ENCODE measurements around the gene TMTC4.
"Not testable (repeated sequence)": the region's sequence is repeated elsewhere in the genome, so short reads cannot be mapped to it uniquely, and the experiment has no call there.

The TMTC4 gene

GRCh38 chr13:100620792-100621191, 53.8 kb downstream of the TMTC4 start:
- DNase-seq, result no peak

- DNase-seq, result no peak
These were observed 54.7 kb downstream of the TMTC4 start for GRCh38 chr13:100619940-100620339.

GRCh38 chr13:100618897-100619296, 55.7 kb downstream of the TMTC4 start:
- not testable (repeated sequence) for DNase-seq

GRCh38 chr13:100613031-100613430, 61.6 kb downstream of the TMTC4 start:
- DNase-seq, result no peak

GRCh38 chr13:100611678-100612492, 62.7 kb downstream of the TMTC4 start:
- no peak for DNase-seq

GRCh38 chr13:100610391-100611347, 63.9 kb downstream of the TMTC4 start:
- DNase-seq, result no peak

GRCh38 chr13:100608906-100609305, 65.7 kb downstream of the TMTC4 start:
- no peak for DNase-seq

GRCh38 chr13:100608489-100608888, 66.1 kb downstream of the TMTC4 start:
- no peak for DNase-seq

- no peak for DNase-seq
These were observed 69.5 kb downstream of the TMTC4 start for GRCh38 chr13:100604918-100605710.

- DNase-seq, result no peak
These were observed 72.0 kb downstream of the TMTC4 start for GRCh38 chr13:100602493-100603111.

- no peak for DNase-seq
These were observed 72.9 kb downstream of the TMTC4 start for GRCh38 chr13:100601716-100602115.

- DNase-seq, result no peak
These were observed 73.7 kb downstream of the TMTC4 start for GRCh38 chr13:100600915-100601314.

- no peak for DNase-seq
These were observed 74.1 kb downstream of the TMTC4 start for GRCh38 chr13:100600461-100600860.

- DNase-seq, result no peak
These were observed 77.3 kb downstream of the TMTC4 start for GRCh38 chr13:100597253-100597652.

GRCh38 chr13:100596516-100596915, 78.1 kb downstream of the TMTC4 start:
- no peak for DNase-seq

GRCh38 chr13:100594731-100595130, 79.9 kb downstream of the TMTC4 start:
- DNase-seq, result no peak

GRCh38 chr13:100594255-100594654, 80.3 kb downstream of the TMTC4 start:
- no peak for DNase-seq

GRCh38 chr13:100589178-100589725, 85.3 kb downstream of the TMTC4 start:
- no peak for DNase-seq

GRCh38 chr13:100588331-100589177, 86.0 kb downstream of the TMTC4 start, which contains the start of gene GGACT:
TSS of gene GGACT (minus strand) at chr13:100588789. CDS start at chr13:100532591, 56,198 bp downstream.
- no peak for DNase-seq

- DNase-seq, result no peak
These were observed 89.7 kb downstream of the TMTC4 start for GRCh38 chr13:100584896-100585295.

GRCh38 chr13:100581504-100581903, 93.1 kb downstream of the TMTC4 start:
- no peak for DNase-seq
